K562 (cell line): ENCODE measurements around the gene STING1. TPM values are rescaled to one million over a fixed set of nuclear protein-coding genes. Genes with fewer than 3 reads are reported as not detected.

Source experiments
- ARID2 ChIP-seq: fragments of 450-650 bp; IDR thresholded peaks from 2 replicates; pipeline ENCODE4 v1.6.1; 2017; ENCODE audit warnings: antibody characterized with exemption, mild to moderate bottlenecking
- BCL6 ChIP-seq: fragments of 250-450 bp; sonication (Bioruptor Pico); IDR thresholded peaks from 2 replicates; pipeline ENCODE4 v1.4.0; 2020
- FOXJ2 ChIP-seq: fragments of 200-800 bp; sonication (Bioruptor generic); IDR thresholded peaks from 2 replicates; pipeline ENCODE4 v1.6.1; 2016; ENCODE audit warnings: missing genetic modification characterization, missing compliant biosample characterization
- KAT8 ChIP-seq: fragments of 450-650 bp; IDR thresholded peaks from 2 replicates; pipeline ENCODE4 v1.6.1; 2016; ENCODE audit warnings: low read depth, mild to moderate bottlenecking
- SMARCE1 ChIP-seq: fragments of 450-650 bp; IDR thresholded peaks from 2 replicates; pipeline ENCODE4 v1.7.1; 2016; ENCODE audit warnings: mild to moderate bottlenecking
- ZBTB8A ChIP-seq: fragments of 450-650 bp; IDR thresholded peaks from 2 replicates; pipeline ENCODE4 v1.6.1; 2018; ENCODE audit warnings: mild to moderate bottlenecking, moderate library complexity; ENCODE audit not compliant: partially characterized antibody
- ZNF79 ChIP-seq: fragments of 250-450 bp; sonication (Bioruptor Pico); IDR thresholded peaks from 2 replicates; pipeline ENCODE4 v1.4.0; 2020; ENCODE audit warnings: low read depth, mild to moderate bottlenecking, moderate library complexity
- polyA plus RNA-seq, 8 experiments: library from polyadenylated mRNA; depleted of rRNA in 4 of 8; stranded (reverse) in 5 of 8; unstranded in 3 of 8; fragments of >200 nt; fragmentation: Nextera tagmentation in 2 of 8; fragmentation: Illumina TruSeq in 1 of 8; extraction: Ambion mirVana in 2 of 8; extraction: Trizol in 1 of 8; gene quantifications; 2 replicates each; pipeline versions ENCODE4 v1.2.1 to v1.2.3, GENCODE V29; 2011 to 2014; ENCODE audit warnings: inconsistent platforms in 1 of 8, missing spikeins in 1 of 8
- total RNA-seq, 7 experiments: library from RNA; depleted of rRNA in 6 of 7; stranded (reverse); fragments of >200 nt in 6 of 7; fragmentation: Illumina TruSeq in 2 of 7; extraction: Trizol in 2 of 7; gene quantifications; 2 replicates each; pipeline versions ENCODE4 v1.2.1 to v1.2.3, GENCODE V29; 2011 to 2021; ENCODE audit warnings: low replicate concordance in 1 of 7
- TF ChIP-seq, protein P1 (sequence below): fragments of 450-650 bp; IDR thresholded peaks from 2 replicates; pipeline ENCODE4 v1.6.1; 2016; ENCODE audit warnings: mild to moderate bottlenecking, moderate library complexity
- TF ChIP-seq, protein P2 (sequence below): sonication (generic); formaldehyde crosslinking; IDR thresholded peaks from 2 replicates; pipeline ENCODE4 v1.8.0; 2022; ENCODE audit warnings: missing genetic modification reagents, mild to moderate bottlenecking, borderline replicate concordance
- TF ChIP-seq, protein P3 (sequence below): fragments of 250-450 bp; sonication (Bioruptor Pico); IDR thresholded peaks from 2 replicates; pipeline ENCODE4 v1.4.0; 2020; ENCODE audit warnings: mild to moderate bottlenecking, moderate library complexity, borderline replicate concordance

Gene STING1
- total and polyA plus RNA-seq, 9 of the 15 experiments (the other 6 are each of a cell fraction or from before 2014, with no cell fraction given): 20.8 to 69.1 (median 44.7) TPM

DNA sequence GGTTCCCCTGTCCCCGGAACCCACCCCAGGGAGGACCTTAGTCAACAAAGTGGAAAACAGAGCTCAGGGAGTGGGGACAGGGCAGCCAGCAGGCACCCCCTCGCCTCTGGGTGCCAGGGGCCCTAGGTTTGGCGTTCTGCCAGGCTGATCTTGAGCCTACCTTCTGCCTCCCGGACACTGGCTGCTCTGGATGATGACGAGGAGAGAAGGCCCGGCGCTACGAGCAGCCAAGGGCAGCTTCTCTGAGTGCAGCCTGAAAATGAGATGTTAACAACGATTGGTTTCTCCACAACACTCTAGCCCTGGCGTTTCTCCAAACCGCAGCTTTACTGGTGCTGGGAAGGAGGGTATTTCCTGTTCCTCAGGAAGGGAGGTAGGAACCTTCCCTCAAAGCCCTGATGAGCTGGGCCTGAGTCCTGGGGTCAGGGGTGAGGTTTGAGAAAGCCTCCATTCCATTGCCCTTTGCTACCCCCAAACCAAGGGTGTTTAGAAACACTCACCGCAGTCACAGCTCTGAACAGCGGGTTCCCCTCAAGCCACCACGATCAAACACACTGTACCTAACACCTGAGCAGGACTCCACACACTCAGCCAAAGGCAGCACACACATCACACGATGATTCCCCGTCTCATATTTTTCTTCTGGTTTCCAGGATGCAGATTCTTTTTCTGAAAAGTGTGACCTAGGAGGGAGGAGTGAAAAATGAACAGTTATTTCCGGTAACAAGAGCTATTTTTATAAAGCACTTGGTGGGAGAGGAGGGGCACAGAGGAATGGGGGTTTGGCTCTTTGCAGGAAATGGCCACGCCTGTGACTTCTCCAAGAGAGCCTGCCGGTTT is at the start of gene STING1 (continued):
- TF ChIP-seq ZBTB8A (no peak), FOXJ2 (tag) (0 out of 2 replicates have a peak, but pooled peaks have one; percentile 43), BCL6 (CRISPR knock-in tag) (peak; percentile 61; the same call in 1 of the 2 replicates), KAT8 (no peak), ZNF79 (CRISPR knock-in tag) (peak; percentile 73; the same call in 1 of the 2 replicates), SMARCE1 (0 out of 2 replicates have a peak, but pooled peaks have one; percentile 23), ARID2 (no peak)
- TF ChIP-seq, protein P1, sequence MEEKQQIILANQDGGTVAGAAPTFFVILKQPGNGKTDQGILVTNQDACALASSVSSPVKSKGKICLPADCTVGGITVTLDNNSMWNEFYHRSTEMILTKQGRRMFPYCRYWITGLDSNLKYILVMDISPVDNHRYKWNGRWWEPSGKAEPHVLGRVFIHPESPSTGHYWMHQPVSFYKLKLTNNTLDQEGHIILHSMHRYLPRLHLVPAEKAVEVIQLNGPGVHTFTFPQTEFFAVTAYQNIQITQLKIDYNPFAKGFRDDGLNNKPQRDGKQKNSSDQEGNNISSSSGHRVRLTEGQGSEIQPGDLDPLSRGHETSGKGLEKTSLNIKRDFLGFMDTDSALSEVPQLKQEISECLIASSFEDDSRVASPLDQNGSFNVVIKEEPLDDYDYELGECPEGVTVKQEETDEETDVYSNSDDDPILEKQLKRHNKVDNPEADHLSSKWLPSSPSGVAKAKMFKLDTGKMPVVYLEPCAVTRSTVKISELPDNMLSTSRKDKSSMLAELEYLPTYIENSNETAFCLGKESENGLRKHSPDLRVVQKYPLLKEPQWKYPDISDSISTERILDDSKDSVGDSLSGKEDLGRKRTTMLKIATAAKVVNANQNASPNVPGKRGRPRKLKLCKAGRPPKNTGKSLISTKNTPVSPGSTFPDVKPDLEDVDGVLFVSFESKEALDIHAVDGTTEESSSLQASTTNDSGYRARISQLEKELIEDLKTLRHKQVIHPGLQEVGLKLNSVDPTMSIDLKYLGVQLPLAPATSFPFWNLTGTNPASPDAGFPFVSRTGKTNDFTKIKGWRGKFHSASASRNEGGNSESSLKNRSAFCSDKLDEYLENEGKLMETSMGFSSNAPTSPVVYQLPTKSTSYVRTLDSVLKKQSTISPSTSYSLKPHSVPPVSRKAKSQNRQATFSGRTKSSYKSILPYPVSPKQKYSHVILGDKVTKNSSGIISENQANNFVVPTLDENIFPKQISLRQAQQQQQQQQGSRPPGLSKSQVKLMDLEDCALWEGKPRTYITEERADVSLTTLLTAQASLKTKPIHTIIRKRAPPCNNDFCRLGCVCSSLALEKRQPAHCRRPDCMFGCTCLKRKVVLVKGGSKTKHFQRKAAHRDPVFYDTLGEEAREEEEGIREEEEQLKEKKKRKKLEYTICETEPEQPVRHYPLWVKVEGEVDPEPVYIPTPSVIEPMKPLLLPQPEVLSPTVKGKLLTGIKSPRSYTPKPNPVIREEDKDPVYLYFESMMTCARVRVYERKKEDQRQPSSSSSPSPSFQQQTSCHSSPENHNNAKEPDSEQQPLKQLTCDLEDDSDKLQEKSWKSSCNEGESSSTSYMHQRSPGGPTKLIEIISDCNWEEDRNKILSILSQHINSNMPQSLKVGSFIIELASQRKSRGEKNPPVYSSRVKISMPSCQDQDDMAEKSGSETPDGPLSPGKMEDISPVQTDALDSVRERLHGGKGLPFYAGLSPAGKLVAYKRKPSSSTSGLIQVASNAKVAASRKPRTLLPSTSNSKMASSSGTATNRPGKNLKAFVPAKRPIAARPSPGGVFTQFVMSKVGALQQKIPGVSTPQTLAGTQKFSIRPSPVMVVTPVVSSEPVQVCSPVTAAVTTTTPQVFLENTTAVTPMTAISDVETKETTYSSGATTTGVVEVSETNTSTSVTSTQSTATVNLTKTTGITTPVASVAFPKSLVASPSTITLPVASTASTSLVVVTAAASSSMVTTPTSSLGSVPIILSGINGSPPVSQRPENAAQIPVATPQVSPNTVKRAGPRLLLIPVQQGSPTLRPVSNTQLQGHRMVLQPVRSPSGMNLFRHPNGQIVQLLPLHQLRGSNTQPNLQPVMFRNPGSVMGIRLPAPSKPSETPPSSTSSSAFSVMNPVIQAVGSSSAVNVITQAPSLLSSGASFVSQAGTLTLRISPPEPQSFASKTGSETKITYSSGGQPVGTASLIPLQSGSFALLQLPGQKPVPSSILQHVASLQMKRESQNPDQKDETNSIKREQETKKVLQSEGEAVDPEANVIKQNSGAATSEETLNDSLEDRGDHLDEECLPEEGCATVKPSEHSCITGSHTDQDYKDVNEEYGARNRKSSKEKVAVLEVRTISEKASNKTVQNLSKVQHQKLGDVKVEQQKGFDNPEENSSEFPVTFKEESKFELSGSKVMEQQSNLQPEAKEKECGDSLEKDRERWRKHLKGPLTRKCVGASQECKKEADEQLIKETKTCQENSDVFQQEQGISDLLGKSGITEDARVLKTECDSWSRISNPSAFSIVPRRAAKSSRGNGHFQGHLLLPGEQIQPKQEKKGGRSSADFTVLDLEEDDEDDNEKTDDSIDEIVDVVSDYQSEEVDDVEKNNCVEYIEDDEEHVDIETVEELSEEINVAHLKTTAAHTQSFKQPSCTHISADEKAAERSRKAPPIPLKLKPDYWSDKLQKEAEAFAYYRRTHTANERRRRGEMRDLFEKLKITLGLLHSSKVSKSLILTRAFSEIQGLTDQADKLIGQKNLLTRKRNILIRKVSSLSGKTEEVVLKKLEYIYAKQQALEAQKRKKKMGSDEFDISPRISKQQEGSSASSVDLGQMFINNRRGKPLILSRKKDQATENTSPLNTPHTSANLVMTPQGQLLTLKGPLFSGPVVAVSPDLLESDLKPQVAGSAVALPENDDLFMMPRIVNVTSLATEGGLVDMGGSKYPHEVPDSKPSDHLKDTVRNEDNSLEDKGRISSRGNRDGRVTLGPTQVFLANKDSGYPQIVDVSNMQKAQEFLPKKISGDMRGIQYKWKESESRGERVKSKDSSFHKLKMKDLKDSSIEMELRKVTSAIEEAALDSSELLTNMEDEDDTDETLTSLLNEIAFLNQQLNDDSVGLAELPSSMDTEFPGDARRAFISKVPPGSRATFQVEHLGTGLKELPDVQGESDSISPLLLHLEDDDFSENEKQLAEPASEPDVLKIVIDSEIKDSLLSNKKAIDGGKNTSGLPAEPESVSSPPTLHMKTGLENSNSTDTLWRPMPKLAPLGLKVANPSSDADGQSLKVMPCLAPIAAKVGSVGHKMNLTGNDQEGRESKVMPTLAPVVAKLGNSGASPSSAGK: peak; percentile 90
- TF ChIP-seq, protein P2, sequence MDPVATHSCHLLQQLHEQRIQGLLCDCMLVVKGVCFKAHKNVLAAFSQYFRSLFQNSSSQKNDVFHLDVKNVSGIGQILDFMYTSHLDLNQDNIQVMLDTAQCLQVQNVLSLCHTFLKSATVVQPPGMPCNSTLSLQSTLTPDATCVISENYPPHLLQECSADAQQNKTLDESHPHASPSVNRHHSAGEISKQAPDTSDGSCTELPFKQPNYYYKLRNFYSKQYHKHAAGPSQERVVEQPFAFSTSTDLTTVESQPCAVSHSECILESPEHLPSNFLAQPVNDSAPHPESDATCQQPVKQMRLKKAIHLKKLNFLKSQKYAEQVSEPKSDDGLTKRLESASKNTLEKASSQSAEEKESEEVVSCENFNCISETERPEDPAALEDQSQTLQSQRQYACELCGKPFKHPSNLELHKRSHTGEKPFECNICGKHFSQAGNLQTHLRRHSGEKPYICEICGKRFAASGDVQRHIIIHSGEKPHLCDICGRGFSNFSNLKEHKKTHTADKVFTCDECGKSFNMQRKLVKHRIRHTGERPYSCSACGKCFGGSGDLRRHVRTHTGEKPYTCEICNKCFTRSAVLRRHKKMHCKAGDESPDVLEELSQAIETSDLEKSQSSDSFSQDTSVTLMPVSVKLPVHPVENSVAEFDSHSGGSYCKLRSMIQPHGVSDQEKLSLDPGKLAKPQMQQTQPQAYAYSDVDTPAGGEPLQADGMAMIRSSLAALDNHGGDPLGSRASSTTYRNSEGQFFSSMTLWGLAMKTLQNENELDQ (CRISPR knock-in tag): no peak
- TF ChIP-seq, protein P3, sequence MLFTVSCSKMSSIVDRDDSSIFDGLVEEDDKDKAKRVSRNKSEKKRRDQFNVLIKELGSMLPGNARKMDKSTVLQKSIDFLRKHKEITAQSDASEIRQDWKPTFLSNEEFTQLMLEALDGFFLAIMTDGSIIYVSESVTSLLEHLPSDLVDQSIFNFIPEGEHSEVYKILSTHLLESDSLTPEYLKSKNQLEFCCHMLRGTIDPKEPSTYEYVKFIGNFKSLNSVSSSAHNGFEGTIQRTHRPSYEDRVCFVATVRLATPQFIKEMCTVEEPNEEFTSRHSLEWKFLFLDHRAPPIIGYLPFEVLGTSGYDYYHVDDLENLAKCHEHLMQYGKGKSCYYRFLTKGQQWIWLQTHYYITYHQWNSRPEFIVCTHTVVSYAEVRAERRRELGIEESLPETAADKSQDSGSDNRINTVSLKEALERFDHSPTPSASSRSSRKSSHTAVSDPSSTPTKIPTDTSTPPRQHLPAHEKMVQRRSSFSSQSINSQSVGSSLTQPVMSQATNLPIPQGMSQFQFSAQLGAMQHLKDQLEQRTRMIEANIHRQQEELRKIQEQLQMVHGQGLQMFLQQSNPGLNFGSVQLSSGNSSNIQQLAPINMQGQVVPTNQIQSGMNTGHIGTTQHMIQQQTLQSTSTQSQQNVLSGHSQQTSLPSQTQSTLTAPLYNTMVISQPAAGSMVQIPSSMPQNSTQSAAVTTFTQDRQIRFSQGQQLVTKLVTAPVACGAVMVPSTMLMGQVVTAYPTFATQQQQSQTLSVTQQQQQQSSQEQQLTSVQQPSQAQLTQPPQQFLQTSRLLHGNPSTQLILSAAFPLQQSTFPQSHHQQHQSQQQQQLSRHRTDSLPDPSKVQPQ: no peak
